ENCODE results near the gene PCDHGB2. TPM values are rescaled to one million over a fixed set of nuclear protein-coding genes. Genes with fewer than 3 reads are reported as not detected.

The PCDHGB2 gene
- total and polyA plus RNA-seq, 2 donors from 2014 or later: 4.0 TPM; not detected in 1

- Histone ChIP-seq H3K36me3 (ENCODE audit: control insufficient read depth in 2 of 3, insufficient read depth in 3 of 3, low read length in 3 of 3) (no peaks in the 10 kb centered on the region), H3K27me3 (ENCODE audit: control insufficient read depth, insufficient read depth, low read length) (no peaks in the 10 kb centered on the region), H3K9ac (ENCODE audit: low read length in 3 of 3) (no peak within 1 kb of the TSS), H3K4me3 (ENCODE audit: low read length in 3 of 3) (peak within 1 kb of the TSS in 2 of 3 donors; percentile 7 to 21), H3K9me3 (ENCODE audit: control insufficient read depth in 2 of 3, insufficient read depth in 1 of 3, low read length in 3 of 3) (peaks cover 0 to 74% (median 29%) of the 10 kb centered on the region in 3 donors), H3K27ac (ENCODE audit: low read depth in 2 of 2, low read length in 2 of 2) (no peak within 1 kb of the TSS), H3K4me1 (ENCODE audit: control insufficient read depth in 2 of 3, insufficient read depth in 2 of 3, low read depth in 1 of 3, low read length in 3 of 3) (no peaks in the 10 kb centered on the region)
- intact Hi-C loops (cut with DNase I): no loop called here
- FAIRE-seq: no peak
- DNase-seq: no peak
- TF ChIP-seq CTCF (IDR thresholded peaks at IDR 0.05; ENCODE audit: borderline replicate concordance, extremely low read depth, insufficient read depth): no peak
Measured at GRCh38 chr5:141363952-141364660, 4.3 kb downstream of the PCDHGB2 start, which contains the start of gene PCDHGA5. TSS of gene PCDHGA5 (plus strand) at chr5:141364162. CDS start at chr5:141364331, 169 bp downstream.

- H3K27ac ChIP-seq (ENCODE audit: low read depth in 2 of 2, low read length in 2 of 2): no peak overlapping the region
- FAIRE-seq (no peak), DNase-seq (no peak)
- TF ChIP-seq CTCF (IDR thresholded peaks at IDR 0.05; ENCODE audit: borderline replicate concordance, extremely low read depth, insufficient read depth): no peak
- peaks cover 0 to 66% (median 27%) of the 10 kb centered on the region in 3 donors for H3K9me3 ChIP-seq (ENCODE audit: control insufficient read depth in 2 of 3, insufficient read depth in 1 of 3, low read length in 3 of 3)
- intact Hi-C loops (cut with DNase I): no loop called here
- no peaks in the 10 kb centered on the region for H3K27me3 ChIP-seq (ENCODE audit: control insufficient read depth, insufficient read depth, low read length)
- H3K9ac ChIP-seq (ENCODE audit: low read length in 3 of 3): no peak overlapping the region
- no peaks in the 10 kb centered on the region for H3K4me1 ChIP-seq (ENCODE audit: control insufficient read depth in 2 of 3, insufficient read depth in 2 of 3, low read depth in 1 of 3, low read length in 3 of 3)
- peak overlapping the region in 1 of 3 donors; percentile 3 for H3K4me3 ChIP-seq (ENCODE audit: low read length in 3 of 3)
- no peaks in the 10 kb centered on the region for H3K36me3 ChIP-seq (ENCODE audit: control insufficient read depth in 2 of 3, insufficient read depth in 3 of 3, low read length in 3 of 3)
Measured at GRCh38 chr5:141366016-141366896, 6.5 kb downstream of the PCDHGB2 start.

DNA sequence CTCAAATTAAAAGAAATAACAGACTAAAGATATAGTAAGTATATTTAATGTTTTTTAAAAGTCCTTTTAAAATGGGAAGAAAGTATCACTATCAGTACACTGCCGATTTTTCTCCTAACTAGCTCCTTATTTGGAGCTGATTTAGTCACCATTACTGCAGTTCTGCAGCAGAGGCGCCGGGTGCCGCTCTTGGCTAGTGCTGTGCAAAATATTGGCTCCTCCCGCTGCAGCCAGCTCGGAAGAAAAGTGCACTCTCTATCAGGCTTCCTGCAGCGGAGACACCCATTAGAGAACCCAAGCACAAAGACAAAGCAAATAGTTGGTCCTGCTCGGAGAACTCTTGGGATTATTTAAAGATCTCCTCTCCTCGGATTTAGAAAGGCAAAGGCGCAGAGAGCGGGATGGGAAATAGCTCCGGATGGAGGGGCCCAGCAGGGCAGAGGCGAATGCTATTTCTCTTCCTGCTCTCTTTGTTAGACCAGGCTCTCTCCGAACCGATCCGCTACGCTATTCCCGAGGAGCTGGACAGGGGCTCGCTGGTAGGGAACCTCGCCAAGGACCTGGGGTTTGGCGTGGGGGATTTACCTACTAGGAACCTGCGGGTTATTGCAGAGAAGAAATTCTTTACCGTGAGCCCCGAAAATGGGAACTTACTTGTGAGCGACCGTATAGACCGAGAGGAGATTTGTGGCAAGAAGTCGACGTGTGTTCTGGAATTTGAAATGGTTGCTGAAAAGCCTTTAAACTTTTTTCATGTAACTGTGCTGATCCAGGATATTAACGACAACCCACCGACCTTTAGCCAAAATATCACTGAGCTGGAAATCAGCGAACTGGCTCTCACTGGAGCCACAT, 10.4 kb downstream of the PCDHGB2 start, which contains the start of gene PCDHGB3:
Gene PCDHGB3, plus strand, starts transcription at position 249 of the 855 bp plus-strand sequence. Its CDS starts 153 bp downstream, at position 402.
- DNase-seq (no peak), FAIRE-seq (no peak)
- Histone ChIP-seq H3K27ac (ENCODE audit: low read depth in 2 of 2, low read length in 2 of 2) (no peak within 1 kb of the TSS), H3K9ac (ENCODE audit: low read length in 3 of 3) (no peak within 1 kb of the TSS), H3K9me3 (ENCODE audit: control insufficient read depth in 2 of 3, insufficient read depth in 1 of 3, low read length in 3 of 3) (peaks cover 2 to 63% (median 28%) of the 10 kb centered on the region in 3 donors), H3K36me3 (ENCODE audit: control insufficient read depth in 2 of 3, insufficient read depth in 3 of 3, low read length in 3 of 3) (no peaks in the 10 kb centered on the region), H3K27me3 (ENCODE audit: control insufficient read depth, insufficient read depth, low read length) (no peaks in the 10 kb centered on the region), H3K4me3 (ENCODE audit: low read length in 3 of 3) (peak within 1 kb of the TSS in 2 of 3 donors; percentile 16 to 30), H3K4me1 (ENCODE audit: control insufficient read depth in 2 of 3, insufficient read depth in 2 of 3, low read depth in 1 of 3, low read length in 3 of 3) (no peaks in the 10 kb centered on the region)
- intact Hi-C loops (cut with DNase I): no loop called here
- peak; percentile 24 for TF ChIP-seq CTCF (IDR thresholded peaks at IDR 0.05; ENCODE audit: borderline replicate concordance, extremely low read depth, insufficient read depth)

Measured in kidney (tissue), 14 donors.